CD4-positive, alpha-beta T cell treated with Interleukin-21 for 1 hour (primary cell): ENCODE data around the gene PORCN.

ENCODE experiments used
- DNase-seq: peaks from one replicate; pipeline ENCODE4 v3.0.0-alpha.2; 2020

Gene PORCN

DNA sequence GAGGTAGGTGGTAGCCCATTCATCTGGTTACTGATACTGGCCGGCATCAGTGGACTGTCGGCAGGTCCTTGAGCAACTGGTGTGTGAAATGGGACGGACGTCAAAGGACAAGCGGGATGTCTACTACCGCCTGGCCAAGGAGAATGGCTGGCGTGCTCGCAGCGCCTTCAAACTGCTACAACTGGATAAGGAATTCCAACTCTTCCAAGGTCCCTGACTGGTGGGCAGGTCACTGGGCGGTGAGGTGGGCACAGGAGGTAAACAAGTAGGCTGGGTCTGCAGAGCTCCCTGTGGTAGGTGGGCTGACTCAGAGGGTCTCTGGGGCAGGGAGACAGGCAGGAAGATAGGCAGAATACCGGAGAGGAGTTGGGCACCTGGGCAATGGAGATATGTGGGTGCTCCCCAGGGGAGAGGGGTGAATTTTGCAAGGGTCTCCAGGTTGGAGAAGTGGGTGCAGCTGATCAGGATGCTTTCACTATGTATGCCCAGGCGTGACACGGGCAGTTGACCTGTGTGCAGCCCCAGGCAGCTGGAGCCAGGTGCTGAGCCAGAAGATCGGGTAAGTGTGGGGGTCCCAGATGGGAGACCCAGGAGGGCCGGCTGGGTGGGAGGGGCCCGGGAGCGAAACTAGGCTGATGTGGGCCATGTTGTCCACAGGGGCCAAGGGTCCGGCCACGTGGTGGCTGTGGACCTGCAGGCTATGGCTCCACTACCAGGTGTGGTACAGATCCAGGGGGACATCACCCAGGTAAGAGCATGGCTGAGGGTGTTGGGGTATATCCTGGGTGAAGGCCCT, 30.6 kb upstream of the PORCN start:
- no peak for DNase-seq

DNA sequence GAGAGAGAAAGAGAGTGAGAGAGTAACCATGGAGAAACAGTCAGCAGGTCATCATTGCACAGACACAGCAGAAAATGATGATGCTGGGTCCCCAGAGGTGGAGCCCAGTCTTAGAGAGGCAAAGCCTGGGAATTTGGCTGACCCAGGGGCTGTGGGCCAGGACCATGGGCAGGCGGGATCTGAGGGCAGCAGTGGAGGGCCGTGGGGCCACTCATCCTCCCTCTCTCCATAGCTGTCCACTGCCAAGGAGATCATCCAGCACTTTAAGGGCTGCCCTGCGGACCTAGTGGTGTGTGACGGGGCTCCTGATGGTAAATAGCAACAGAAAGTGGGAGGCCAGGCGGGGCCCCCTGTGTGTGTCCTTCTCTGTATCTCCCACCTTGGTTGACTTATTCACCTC, 30.0 kb upstream of the PORCN start:
- DNase-seq: no peak

DNA sequence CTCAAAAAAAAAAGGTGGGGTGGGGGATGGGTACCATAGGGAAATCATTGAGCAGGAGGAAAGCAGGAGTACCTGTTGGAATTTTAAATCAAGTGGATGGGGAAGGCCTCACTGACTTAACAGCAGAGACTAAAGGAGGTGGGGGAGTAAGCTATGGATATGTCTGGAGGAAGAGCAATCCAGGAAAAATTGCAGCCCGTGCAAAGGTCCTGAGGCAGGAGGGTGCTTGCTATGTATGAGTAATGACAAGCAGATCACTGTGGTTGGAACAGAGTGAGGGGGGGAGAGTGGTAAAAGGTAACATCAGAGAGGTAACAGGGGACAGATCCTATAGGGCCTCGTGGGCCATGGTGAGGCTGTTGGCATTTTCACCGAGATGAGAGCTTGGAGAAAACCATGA, 28.6 kb upstream of the PORCN start:
- DNase-seq: no peak

DNA sequence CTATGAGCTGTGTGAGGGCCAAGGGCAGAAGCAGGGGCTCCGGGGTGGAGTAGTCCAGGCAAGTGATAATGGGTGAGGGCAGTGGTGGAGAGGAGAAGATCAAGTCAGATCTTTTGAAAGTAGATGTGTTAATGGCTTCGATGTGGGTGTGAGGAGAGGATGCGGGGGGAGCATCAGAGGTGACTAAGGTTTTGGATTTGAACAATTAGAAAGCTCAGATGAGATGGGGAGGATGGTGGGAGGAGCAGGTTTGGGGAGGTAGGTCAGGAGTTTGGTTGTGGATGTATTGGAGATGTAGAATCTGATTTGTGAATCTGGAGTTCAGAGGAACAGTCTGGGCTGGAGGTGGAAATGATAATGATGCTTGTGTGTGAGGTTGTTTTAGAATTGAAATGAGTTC, 28.2 kb upstream of the PORCN start:
- DNase-seq: no peak

DNA sequence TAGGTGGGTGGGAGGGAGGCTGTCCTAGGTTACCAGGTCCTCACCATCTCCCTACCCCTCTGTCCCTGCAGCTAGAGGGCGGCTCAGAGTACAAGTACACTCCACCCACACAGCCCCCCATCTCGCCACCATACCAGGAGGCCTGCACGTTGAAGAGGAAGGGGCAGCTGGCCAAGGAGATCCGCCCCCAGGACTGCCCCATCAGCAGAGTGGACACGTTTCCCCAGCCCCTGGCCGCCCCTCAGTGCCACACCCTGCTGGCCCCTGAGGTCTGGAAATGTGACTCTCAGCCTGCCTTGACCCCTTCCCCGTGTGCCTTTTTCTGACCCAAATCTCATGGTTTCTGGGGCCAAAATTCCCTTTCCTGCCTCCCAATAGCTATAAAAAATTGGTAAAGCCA, 26.3 kb upstream of the PORCN start:
- DNase-seq: no peak

DNA sequence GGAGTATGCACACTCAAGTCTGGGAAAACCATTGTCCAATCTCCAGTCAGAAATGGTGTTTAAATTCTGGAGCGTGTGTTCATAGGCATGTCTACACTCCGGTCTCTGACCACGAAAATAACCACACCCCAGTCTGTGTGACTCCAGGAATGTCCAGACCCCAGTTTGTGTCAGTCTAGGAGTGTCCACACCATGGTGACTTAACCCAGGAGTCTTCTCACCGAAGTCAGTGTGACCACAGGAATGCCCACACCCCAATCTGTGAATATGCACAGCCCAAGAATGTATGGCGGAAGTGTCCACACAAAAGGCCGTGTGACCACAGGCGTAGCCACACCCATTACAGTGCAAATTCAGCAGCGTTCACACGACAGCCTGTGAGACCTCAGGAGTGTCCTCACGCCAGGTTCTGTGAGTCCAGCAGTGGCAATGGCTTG, 21.4 kb upstream of the PORCN start:
- DNase-seq: no peak

DNA sequence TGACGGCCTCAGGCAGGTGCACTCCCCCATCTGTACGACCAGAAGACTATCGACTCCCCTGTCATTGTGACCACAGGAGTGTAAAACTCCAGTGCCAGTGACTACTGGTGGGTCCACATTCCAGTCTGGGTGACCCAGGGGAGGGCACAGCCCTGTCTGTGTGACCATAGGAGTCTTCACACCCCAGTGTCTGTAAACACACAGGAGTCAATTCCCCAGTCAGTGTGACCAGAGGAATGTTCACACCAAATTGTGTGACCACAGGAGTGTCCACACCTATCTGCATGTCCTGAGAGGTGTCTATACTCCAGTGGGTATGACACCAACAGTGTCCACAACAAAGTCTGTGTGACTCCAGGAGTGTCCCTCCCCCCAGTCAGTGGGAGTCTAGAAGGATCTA, 20.8 kb upstream of the PORCN start:
- DNase-seq: no peak

DNA sequence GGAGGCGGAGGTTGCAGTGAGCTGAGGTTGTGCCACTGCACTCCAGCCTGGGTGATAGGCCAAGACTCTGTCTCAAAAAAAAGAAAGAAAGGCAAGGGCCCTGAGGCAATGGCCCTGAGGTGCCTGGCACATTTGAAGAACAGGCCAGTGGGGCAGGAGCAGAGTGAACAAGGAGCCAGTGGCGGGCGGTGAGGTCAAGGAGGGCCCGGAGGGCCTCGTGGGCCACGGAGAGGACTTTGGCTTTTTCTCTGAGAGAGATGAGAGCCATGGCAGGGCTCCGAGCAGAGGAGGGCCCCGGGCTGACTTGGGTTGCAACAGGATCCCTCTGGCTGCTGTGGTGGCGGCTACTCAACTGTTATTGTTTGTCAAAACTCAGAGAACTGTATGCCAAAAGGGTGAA, 19.5 kb upstream of the PORCN start:
- no peak for DNase-seq

DNA sequence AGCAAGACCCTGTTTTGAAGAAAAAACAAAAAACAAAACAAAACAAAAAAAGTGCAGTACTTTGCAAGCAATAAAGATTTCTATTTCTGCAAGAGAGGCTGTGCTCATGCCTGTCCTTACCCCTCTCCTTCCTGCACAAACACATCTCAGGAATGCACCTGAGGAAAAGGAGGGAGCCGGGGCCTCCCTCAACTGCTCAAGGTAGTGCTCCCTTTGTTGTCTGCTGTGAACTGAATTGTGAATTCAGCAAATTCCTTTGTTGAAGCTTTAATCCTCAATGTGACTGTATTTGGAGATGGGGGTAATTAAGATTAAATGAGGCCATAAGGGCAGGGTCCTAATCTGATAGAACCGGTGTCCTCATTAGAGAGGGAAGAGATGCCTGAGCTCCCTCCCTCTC, 18.9 kb upstream of the PORCN start:
- no peak for DNase-seq

DNA sequence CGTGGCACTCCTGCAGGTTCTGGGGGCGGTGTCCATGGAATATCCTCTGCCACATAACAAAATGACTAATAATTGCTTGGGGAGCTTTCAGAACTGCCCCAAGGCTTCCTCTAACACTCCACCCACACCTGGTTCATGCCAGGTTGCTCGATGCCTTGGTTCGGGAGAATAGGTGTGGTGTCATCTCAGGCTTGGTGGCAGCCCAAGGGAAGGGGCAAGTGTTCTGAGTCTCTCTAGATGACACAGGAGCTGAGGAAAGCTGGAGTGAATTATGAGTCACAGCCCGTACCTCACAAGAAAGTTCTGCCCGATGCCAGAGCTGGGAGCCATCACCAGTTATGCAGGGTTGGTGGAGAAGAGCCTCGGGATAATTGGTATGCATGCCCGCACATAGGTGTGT, 18.1 kb upstream of the PORCN start:
- DNase-seq: no peak

DNA sequence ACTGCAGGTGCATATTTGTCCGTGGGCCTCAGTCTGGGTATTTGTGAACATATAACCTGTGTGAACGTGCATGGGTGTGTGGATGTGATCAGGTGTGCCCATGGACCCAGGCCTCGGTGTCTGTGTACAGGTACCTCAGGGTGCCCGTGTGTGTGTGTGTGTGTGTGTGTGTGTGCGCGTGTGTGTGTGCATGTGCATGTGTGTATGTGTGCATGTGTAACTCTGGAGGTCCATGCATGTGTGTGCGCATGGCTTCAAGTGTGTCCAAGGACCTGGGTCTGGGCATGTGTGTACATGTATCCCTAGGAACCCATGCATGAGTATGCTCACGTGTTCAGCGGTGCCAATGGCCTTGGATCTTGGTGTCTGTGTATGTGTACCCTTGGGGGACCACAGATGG, 17.0 kb upstream of the PORCN start:
- no peak for DNase-seq

DNA sequence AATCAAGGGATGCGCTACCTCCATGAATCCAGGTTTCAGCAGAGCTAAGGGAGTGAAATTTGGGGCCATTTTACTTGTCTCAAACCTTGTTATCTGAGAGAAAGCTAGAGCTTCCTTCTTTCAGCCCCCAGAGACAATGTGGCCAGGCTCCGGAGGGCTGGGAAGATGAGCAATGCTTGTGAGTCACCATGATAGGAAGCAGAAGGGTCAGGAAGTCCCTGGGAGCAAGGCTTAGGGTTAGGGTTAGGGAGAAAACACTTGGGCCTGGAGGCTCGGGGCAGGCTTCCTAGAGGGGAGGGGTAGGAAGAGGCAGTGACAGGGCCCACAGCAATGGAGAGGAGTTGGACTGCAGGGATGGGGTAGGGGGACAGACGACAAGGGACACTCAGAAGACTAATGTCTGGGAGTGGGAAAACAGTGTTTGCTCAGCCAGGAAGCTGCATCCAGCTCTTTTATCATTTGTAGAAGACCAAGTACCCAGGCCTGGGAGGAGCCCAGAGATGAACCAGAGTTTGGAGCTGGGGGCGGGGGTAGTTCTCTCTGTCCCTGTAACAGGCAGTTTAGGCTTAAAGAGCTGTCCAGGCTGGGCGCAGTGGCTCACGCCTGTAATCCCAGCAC, 16.4 kb upstream of the PORCN start:
- DNase-seq: no peak

DNA sequence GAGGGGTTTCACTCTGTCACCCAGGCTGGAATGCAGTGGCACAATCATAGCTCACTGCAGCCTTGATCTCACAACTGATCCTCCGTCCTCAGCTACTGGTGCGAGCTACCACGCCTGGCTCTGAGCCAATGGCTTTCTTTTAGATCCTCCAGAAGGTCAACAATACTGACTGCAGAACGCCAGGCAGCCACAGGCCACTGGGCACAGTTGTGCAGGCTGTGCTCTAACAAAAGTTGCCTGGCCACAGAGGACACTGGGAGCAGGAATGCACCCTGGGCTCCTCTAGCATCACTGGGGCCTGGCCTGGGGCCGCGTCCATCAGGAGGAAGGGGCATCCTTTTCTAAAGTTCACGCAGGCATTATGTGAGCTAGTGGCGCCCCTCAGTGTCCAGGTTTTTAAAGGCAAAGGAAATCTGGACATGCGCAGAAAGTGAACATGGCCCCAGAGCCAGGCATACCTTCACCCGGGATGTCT, 14.9 kb upstream of the PORCN start:
- no peak for DNase-seq

DNA sequence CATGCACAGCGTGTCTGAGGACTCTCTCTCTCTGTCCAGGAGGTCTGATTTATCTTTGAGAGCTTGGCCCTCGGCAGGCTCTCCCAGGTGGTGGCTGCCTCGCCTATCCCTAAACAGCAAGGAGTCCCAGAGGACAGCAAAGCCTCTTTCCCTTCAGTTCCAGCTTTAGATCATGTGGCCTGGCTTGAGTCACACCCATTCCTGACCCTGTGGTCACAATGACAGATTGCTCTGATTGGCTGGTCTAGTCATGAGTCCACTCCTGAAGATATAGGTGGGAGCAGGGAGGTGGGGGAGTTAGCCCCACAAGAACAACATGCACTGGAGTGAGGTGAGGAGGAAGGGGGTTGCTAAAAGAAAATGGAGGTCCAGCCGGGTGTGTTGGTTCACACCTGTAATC, 12.1 kb upstream of the PORCN start:
- no peak for DNase-seq

DNA sequence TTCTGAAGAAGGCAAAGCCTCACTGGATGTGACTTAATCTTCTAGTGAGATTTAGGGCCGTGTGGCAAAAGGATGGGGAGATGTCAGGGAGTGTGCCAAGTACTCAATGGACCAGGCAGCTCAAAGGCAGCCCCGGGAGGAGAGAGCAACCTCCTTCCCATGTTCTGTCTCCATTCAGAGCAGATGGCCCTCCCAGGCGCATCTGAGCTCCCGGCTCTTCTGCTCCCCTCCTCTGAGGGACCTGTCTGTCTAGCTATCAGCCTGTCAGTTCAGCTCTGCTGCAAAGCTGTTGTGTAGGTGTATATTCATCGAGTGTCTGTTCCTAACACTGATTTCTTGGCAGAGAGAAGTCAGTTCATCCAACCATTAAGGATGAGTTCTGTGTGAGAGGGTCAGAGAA, 10.9 kb upstream of the PORCN start:
- DNase-seq: no peak

DNA sequence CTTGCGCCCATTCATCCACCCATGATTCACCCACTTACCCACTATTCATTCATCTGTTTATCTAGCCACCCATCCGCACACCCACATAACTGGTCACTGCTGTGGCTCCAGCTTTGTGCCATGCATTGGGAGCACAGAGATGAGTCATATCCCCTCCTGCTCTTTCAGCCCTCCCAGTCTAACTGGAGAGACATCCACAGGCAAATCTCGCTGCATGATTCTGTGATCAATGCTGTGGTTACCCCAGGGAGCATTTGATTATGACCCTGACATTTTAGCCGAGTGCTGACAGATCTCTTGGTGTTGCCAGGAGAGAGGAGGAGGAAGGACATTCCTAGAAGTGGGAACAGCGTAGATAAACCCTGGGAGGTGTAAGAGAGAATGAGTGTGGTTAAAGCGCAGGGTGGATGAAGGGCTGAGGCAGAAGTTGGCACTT, 10.4 kb upstream of the PORCN start:
- DNase-seq: no peak

DNA sequence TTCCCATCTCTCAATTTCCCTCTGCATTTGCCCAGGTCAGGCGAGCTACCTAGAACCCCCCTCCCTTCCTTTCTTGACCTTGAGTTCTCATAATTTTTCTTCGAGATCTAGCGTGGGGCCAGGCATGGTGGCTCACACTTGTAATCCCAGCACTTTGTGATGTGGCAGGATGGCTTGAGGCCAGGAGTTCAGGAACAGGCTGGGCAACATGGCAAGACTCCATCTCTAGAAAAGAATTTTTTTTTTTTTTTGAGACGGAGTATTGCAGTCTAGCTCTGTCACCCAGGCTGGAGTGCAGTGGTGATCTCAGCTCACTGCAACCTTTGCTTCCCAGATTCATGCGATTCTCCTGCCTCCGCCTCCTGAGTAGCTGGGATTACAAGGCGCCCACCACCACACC, 4.5 kb upstream of the PORCN start:
- DNase-seq: no peak

DNA sequence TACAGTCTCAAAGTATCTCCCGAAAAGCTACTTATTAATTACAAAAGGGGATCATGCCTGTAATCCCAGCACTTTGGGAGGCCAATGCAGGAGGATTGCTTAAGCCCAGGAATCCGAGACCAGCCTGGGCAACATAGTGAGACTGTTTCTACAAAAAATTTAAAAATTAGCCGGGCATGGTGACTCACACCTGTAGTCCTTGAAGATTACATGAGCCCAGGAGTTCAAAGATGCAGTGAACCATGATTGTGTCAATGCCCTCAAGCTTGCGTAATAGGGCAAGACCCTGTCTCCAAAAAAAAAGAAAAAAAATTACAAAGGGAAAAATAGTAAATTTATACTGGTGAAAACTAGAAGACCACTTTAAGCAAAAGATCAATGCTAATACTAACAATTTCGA, 3.3 kb upstream of the PORCN start:
- DNase-seq: no peak

DNA sequence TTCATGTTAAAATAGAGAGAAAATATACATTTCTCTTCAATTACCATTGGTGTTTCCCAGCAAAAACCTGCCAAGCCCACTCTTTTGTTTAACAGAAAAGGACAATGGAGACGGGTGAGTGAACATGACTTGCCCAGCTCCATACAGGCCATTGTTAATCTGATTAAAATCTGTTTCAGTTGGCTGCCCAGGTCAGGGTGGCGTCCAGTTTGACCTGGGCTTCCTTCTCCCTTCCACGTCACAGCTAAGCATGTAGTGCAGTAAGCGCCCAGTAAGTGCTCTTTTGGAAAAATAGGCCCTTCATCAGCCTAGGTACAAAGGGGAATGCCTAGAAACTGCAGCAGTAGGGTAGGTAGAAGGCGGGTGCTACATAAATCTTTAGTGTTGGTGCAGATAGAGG, 1.5 kb upstream of the PORCN start:
- no peak for DNase-seq

DNA sequence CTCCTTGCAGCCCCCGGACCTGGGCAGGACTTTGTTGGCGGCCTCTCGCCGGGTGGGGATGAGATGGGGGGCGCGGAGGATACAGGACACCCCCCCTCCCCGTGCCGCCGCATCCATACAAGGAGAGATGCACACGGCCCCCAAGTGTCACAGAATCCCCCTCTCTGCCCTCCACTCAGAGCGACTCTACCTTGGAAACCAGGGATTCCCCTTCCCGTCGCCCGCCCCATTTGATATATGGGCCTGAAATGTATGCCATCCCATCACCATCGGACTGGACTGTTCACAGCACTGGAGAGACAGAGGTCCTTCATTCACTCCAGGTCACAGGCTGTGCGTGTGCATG, 426 bp downstream of the PORCN start:
- peak; percentile 28 for DNase-seq

DNA sequence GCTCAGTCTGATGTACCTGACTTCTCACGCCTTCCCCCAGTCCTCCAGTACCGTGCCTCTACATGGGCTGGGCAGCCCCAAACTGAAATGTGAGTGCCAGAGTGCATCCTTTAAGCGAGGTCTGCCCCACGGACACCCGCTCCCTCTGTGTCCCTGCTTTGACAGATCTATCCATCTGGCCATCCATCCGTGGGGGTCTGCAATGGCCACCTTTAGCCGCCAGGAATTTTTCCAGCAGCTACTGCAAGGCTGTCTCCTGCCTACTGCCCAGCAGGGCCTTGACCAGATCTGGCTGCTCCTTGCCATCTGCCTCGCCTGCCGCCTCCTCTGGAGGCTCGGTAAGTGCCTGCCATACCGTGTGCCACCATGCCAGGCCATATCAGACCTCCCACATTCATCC, 827 bp downstream of the PORCN start:
- DNase-seq: no peak

DNA sequence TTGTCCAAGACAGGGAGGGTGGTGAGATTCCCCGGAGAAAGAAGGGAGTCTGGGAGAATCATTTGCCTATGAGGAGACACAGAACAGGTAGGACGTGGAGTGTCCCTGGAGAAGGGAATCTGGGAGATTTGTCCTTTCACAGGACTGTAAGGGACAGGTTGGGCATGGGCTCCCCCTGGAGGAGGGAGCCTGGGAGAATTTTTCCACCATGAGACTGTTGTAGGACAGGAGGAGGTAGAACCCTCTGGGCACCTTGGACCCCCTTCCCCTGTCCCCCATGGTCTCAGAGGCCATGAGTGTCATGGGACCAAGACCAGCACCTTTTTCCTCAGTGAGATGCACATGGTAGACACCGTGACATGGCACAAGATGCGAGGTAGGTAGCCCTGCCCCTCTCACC, 2.8 kb downstream of the PORCN start:
- DNase-seq: no peak

DNA sequence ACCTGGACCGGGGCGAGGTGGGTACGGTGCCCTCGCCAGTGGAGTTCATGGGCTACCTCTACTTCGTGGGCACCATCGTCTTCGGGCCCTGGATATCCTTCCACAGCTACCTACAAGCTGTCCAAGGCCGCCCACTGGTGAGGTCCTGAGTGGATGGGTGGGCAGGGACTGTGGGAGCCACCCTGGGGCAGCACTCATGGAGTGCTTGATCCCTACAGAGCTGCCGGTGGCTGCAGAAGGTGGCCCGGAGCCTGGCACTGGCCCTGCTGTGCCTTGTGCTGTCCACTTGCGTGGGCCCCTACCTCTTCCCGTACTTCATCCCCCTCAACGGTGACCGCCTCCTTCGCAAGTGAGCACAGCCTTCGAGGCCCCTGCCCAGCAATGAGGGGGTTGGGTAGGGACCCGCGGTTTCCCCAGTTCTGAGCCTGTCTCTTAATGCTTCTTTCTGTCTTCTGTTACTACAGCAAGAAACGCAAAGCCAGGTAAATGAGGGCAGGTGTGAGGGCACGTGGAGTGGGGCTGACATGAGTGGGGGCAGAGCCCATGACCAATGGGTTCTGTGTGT, 3.7 kb downstream of the PORCN start:
- DNase-seq: no peak

DNA sequence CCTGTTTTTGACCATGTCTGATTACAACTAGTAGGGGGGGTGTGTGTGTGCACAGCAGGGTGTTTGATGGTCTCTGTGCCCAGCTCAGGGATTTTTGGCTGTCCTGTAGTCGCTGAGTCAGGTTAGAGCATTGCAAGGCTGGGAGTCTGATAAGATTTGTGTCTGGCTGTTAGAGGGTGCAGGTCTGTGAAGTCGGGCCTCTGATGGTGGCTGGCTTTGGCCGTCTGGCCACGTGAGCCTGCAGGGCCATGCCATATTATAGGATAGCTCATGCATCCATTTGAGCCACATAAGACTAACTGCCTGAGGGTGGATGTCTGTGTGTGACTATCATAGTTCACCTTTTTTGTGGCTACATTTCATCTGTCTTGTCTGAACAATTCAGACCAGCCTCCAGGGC, 4.9 kb downstream of the PORCN start:
- DNase-seq: no peak
